Fibroblast of skin of back (primary cell): ENCODE results near the gene SCD. TPM values are rescaled to one million over a fixed set of nuclear protein-coding genes. Genes with fewer than 3 reads are reported as not detected.
"Not testable (repeated sequence)": the region's sequence is repeated elsewhere in the genome, so short reads cannot be mapped to it uniquely, and the experiment has no call there.

Experiments used
- DNase-seq: peaks from one replicate; pipeline ENCODE4 v3.0.0-alpha.2; 2013
- polyA plus RNA-seq, 2 experiments: library from polyadenylated mRNA; unstranded; fragments of 120-200 nt; gene quantifications; one replicate each; pipeline ENCODE4 v1.2.1, GENCODE V29; 2013; ENCODE audit not compliant: insufficient read length in 2 of 2

SCD gene
- 60.8 TPM for polyA plus RNA-seq (2013, experiment 1 of 2; ENCODE audit: insufficient read length)
- 82.6 TPM for polyA plus RNA-seq (2013, experiment 2 of 2; ENCODE audit: insufficient read length)

GRCh38 chr10:100346765-100347567 is at the start of gene SCD:
Gene SCD, plus strand, starts transcription at chr10:100347233. Its CDS starts 272 bp downstream, at chr10:100347505.
- peak; percentile 95 for DNase-seq

- DNase-seq: no peak
Observed at GRCh38 chr10:100297242-100297641, 49.8 kb upstream of the SCD start.

- not testable (repeated sequence) for DNase-seq
Observed at GRCh38 chr10:100301123-100301522, 45.9 kb upstream of the SCD start.

GRCh38 chr10:100303724-100304319 is 43.2 kb upstream of the SCD start:
- DNase-seq: peak; percentile 15

- no peak for DNase-seq
Observed at GRCh38 chr10:100304414-100304813, 42.6 kb upstream of the SCD start.

- no peak for DNase-seq
Observed at GRCh38 chr10:100306861-100307260, 40.2 kb upstream of the SCD start.

- peak; percentile 3 for DNase-seq
Observed at GRCh38 chr10:100307684-100308083, 39.3 kb upstream of the SCD start.

GRCh38 chr10:100311298-100311697 is 35.7 kb upstream of the SCD start:
- no peak for DNase-seq

GRCh38 chr10:100315615-100316014 is 31.4 kb upstream of the SCD start:
- DNase-seq: no peak

GRCh38 chr10:100318207-100318606 is 28.8 kb upstream of the SCD start:
- no peak for DNase-seq

- DNase-seq: no peak
Observed at GRCh38 chr10:100319707-100320402, 27.2 kb upstream of the SCD start.

GRCh38 chr10:100325158-100325557 is 21.9 kb upstream of the SCD start:
- DNase-seq: no peak

- no peak for DNase-seq
Observed at GRCh38 chr10:100327007-100327717, 19.9 kb upstream of the SCD start.

GRCh38 chr10:100327718-100328009 is 19.4 kb upstream of the SCD start:
- DNase-seq: no peak

- DNase-seq: no peak
Observed at GRCh38 chr10:100328198-100328597, 18.8 kb upstream of the SCD start.

GRCh38 chr10:100330079-100330478 is 17.0 kb upstream of the SCD start, which contains the start of gene PKD2L1:
Gene PKD2L1, minus strand, starts transcription at chr10:100330228. Its CDS starts 125 bp downstream, at chr10:100330103.
- no peak for DNase-seq

- no peak for DNase-seq
Observed at GRCh38 chr10:100333106-100333505, 13.9 kb upstream of the SCD start.

- DNase-seq: no peak
Observed at GRCh38 chr10:100333661-100334440, 13.2 kb upstream of the SCD start.

GRCh38 chr10:100334762-100335161 is 12.3 kb upstream of the SCD start:
- no peak for DNase-seq

- DNase-seq: peak; percentile 51
Observed at GRCh38 chr10:100338434-100339036, 8.5 kb upstream of the SCD start.

GRCh38 chr10:100339236-100339635 is 7.8 kb upstream of the SCD start:
- DNase-seq: no peak
